H1 (cell line): ENCODE results near the gene ALAS1. TPM values are rescaled to one million over a fixed set of nuclear protein-coding genes. Genes with fewer than 3 reads are reported as not detected.

Experiments used
- CTCF ChIA-PET: fragments of 300-600 bp; sonication (Branson Sonifier 250); formaldehyde crosslinking; loops from one replicate; lab custom pipeline; 2021; ENCODE audit not compliant: partially characterized antibody; lab: Charles Lee
- POLR2A ChIA-PET: fragments of 300-600 bp; sonication (Branson Sonifier 250); formaldehyde crosslinking; loops from one replicate; lab custom pipeline; 2021; ENCODE audit warnings: inconsistent platforms; ENCODE audit not compliant: partially characterized antibody; lab: Charles Lee
- DNase-seq, 2 experiments: peaks; one replicate each; pipeline versions ENCODE4 v3.0.0 to v3.0.0-alpha.2; 2010 to 2022; ENCODE audit warnings: low spot score in 2 of 2, low read depth in 1 of 2, mixed read lengths in 1 of 2
- FAIRE-seq: peaks from 2 replicates; lab custom pipeline; 2011; peaks lifted over from hg19 to GRCh38; lab: Jason Lieb, UNC
- H2AFZ ChIP-seq: 2 replicates; pipeline ENCODE4 v1.8.1; 2012; ENCODE audit warnings: low read length, inconsistent platforms
- H2AK5ac ChIP-seq: 2 replicates; pipeline ENCODE4 v1.6.1; 2013; ENCODE audit warnings: low read depth, low read length
- H2BK120ac ChIP-seq: replicated peaks from 2 replicates; pipeline ENCODE3; 2013; ENCODE audit warnings: low read depth, low read length, inconsistent platforms
- H2BK12ac ChIP-seq: 2 replicates; pipeline ENCODE4 v1.6.1; 2013; ENCODE audit warnings: low read depth, low read length
- H2BK15ac ChIP-seq: 2 replicates; pipeline ENCODE4 v1.6.1; 2013; ENCODE audit warnings: low read length
- H2BK20ac ChIP-seq: 2 replicates; pipeline ENCODE4 v1.6.1; 2013; ENCODE audit warnings: low read length
- H2BK5ac ChIP-seq: 2 replicates; pipeline ENCODE4 v1.6.1; 2013; ENCODE audit warnings: low read depth, low read length
- H3K14ac ChIP-seq: 2 replicates; pipeline ENCODE4 v1.6.1; 2013; ENCODE audit warnings: inconsistent platforms; ENCODE audit not compliant: insufficient read length
- H3K18ac ChIP-seq: 2 replicates; pipeline ENCODE4 v1.6.1; 2013; ENCODE audit warnings: low read length; ENCODE audit errors: extremely low read depth
- H3K23ac ChIP-seq: 2 replicates; pipeline ENCODE4 v1.6.1; 2013; ENCODE audit warnings: inconsistent platforms; ENCODE audit not compliant: insufficient read length
- H3K23me2 ChIP-seq: 2 replicates; pipeline ENCODE4 v1.6.1; 2013; ENCODE audit warnings: low read depth, low read length
- H3K27ac ChIP-seq: 2 replicates; pipeline ENCODE4 v1.6.1; 2011; ENCODE audit warnings: low read depth, low read length, inconsistent platforms
- H3K27me3 ChIP-seq, 4 experiments: replicated peaks in 1 of 4; 1 replicate in 1 of 4; 2 replicates in 3 of 4; pipeline versions ENCODE4 v1.6.1 to v1.8.1; 2011 to 2013; ENCODE audit warnings: low read length in 3 of 4, mild to moderate bottlenecking in 3 of 4, inconsistent platforms in 2 of 4, mixed read lengths in 2 of 4, moderate library complexity in 1 of 4; ENCODE audit not compliant: control insufficient read depth in 3 of 4, insufficient read depth in 3 of 4; ENCODE audit errors: extremely low read depth in 1 of 4
- H3K36me3 ChIP-seq, 4 experiments: 2 replicates each; pipeline versions ENCODE4 v1.6.1 to v1.8.1; 2011 to 2013; ENCODE audit warnings: mild to moderate bottlenecking in 4 of 4, low read length in 3 of 4, moderate library complexity in 2 of 4, control low read depth in 1 of 4, inconsistent platforms in 1 of 4; ENCODE audit not compliant: insufficient read depth in 4 of 4, control insufficient read depth in 2 of 4
- H3K4ac ChIP-seq: replicated peaks from 2 replicates; pipeline ENCODE3; 2013; ENCODE audit warnings: low read length, low read depth, mixed read lengths, inconsistent platforms; ENCODE audit not compliant: insufficient read length
- H3K4me1 ChIP-seq, 4 experiments: replicated peaks in 1 of 4; 1 replicate in 1 of 4; 2 replicates in 3 of 4; pipeline versions ENCODE4 v1.6.1 to v1.8.1; 2011 to 2013; ENCODE audit warnings: low read length in 3 of 4, inconsistent platforms in 2 of 4, mixed read lengths in 1 of 4; ENCODE audit not compliant: insufficient read depth in 4 of 4, control insufficient read depth in 3 of 4
- H3K4me2 ChIP-seq, 2 experiments: 2 replicates each; pipeline versions ENCODE4 v1.6.1 to v1.8.1; 2011 to 2013; ENCODE audit warnings: low read depth in 2 of 2, low read length in 2 of 2, control low read depth in 1 of 2, inconsistent platforms in 1 of 2, mild to moderate bottlenecking in 1 of 2; ENCODE audit not compliant: insufficient read depth in 1 of 2
- H3K4me3 ChIP-seq, 4 experiments: fragments of 200-600, 300-600 bp in 1 of 4; sonication (generic), shearing (Covaris generic), sonication (Bioruptor Twin) in 1 of 4; 2 replicates each; pipeline versions ENCODE4 v1.5.1 to v1.8.1; 2011 to 2016; ENCODE audit warnings: low read length in 4 of 4, low read depth in 3 of 4, control low read depth in 2 of 4, inconsistent platforms in 2 of 4, mild to moderate bottlenecking in 2 of 4, mixed read lengths in 1 of 4, moderate library complexity in 1 of 4; ENCODE audit not compliant: insufficient read depth in 2 of 4; ENCODE audit errors: extremely low read depth in 1 of 4
- H3K56ac ChIP-seq: replicated peaks from 2 replicates; pipeline ENCODE3; 2013; ENCODE audit warnings: low read depth, mild to moderate bottlenecking, mixed read lengths, low read length, inconsistent platforms; ENCODE audit not compliant: insufficient read length
- H3K79me1 ChIP-seq: 2 replicates; pipeline ENCODE4 v1.6.1; 2013; ENCODE audit warnings: low read depth, low read length, control low read depth
- H3K79me2 ChIP-seq, 2 experiments: 2 replicates each; pipeline versions ENCODE4 v1.6.1 to v1.8.1; 2012 to 2013; ENCODE audit warnings: low read length in 2 of 2, mild to moderate bottlenecking in 2 of 2, inconsistent platforms in 1 of 2; ENCODE audit not compliant: insufficient read depth in 2 of 2, control insufficient read depth in 1 of 2
- H3K9ac ChIP-seq, 4 experiments: replicated peaks in 1 of 4; 1 replicate in 1 of 4; 2 replicates in 3 of 4; pipeline versions ENCODE4 v1.6.1 to v1.8.1; 2011 to 2013; ENCODE audit warnings: low read depth in 3 of 4, low read length in 3 of 4, control low read depth in 2 of 4, mild to moderate bottlenecking in 2 of 4, moderate library complexity in 2 of 4, inconsistent platforms in 1 of 4; ENCODE audit errors: extremely low read depth in 1 of 4
- H3K9me3 ChIP-seq, 2 experiments: 2 replicates each; pipeline versions ENCODE4 v1.6.1 to v1.8.1; 2012 to 2013; ENCODE audit warnings: mild to moderate bottlenecking in 2 of 2, moderate library complexity in 2 of 2, control low read depth in 1 of 2, inconsistent platforms in 1 of 2, low read depth in 1 of 2, low read length in 1 of 2, mixed read lengths in 1 of 2; ENCODE audit not compliant: insufficient read depth in 2 of 2
- H4K20me1 ChIP-seq, 2 experiments: replicated peaks in 1 of 2; 2 replicates each; pipeline versions ENCODE3 to v1.8.1; 2011 to 2013; ENCODE audit warnings: inconsistent platforms in 2 of 2, low read length in 2 of 2, mild to moderate bottlenecking in 1 of 2; ENCODE audit not compliant: insufficient read depth in 2 of 2, control insufficient read depth in 1 of 2
- H4K5ac ChIP-seq: 2 replicates; pipeline ENCODE4 v1.6.1; 2013; ENCODE audit warnings: low read length, low read depth, mixed read lengths, inconsistent platforms; ENCODE audit not compliant: insufficient read length
- H4K8ac ChIP-seq: 2 replicates; pipeline ENCODE4 v1.8.0; 2013; ENCODE audit warnings: mild to moderate bottlenecking, moderate library complexity, low read length, inconsistent platforms; ENCODE audit not compliant: insufficient read depth; ENCODE audit errors: extremely low read depth
- H4K91ac ChIP-seq: replicated peaks from 2 replicates; pipeline ENCODE3; 2013; ENCODE audit warnings: low read length, mixed read lengths, inconsistent platforms; ENCODE audit not compliant: insufficient read length
- BRCA1 ChIP-seq: IDR thresholded peaks from 2 replicates; pipeline ENCODE4 v1.6.1; 2012; ENCODE audit warnings: low read depth, low read length, improper control_type of control experiment
- WGBS, 2 experiments: shearing (Covaris generic) in 1 of 2; methylation state at CpG; one replicate each; pipeline versions ENCODE4 v1.1.6 to v1.1.7; 2013 to 2015; ENCODE audit warnings: low lambda C conversion rate in 2 of 2, mixed read lengths in 2 of 2, inconsistent platforms in 1 of 2, low coverage in 1 of 2, missing lambda C conversion rate in 1 of 2; ENCODE audit not compliant: insufficient replicate concordance in 2 of 2, insufficient coverage in 1 of 2, insufficient read length in 1 of 2; ENCODE audit errors: extremely low coverage in 1 of 2, missing lambda C conversion rate in 1 of 2; 5-methylcytosine and 5-hydroxymethylcytosine counted together
- polyA plus RNA-seq, 7 experiments: library from polyadenylated mRNA; depleted of rRNA in 3 of 7; stranded (reverse) in 5 of 7; unstranded in 2 of 7; fragments of >200 nt in 5 of 7; fragments of 200-250 nt in 2 of 7; gene quantifications; 1 replicate in 5 of 7; 2 replicates in 1 of 7; 4 replicates in 1 of 7; pipeline versions ENCODE4 v1.2.1 to v1.2.3, GENCODE V29; 2011 to 2013; ENCODE audit warnings: missing spikeins in 2 of 7, mixed read lengths in 2 of 7
- total RNA-seq: library from RNA; stranded (reverse); fragmentation: NEBNext Ultra II Directional; extraction: Animal tissue kit (Norgen Biotek cat#: 25700); gene quantifications from 2 replicates; pipeline ENCODE4 v1.2.1, GENCODE V29; 2021

The ALAS1 gene
- total and polyA plus RNA-seq, 2 of the 8 experiments (the other 6 are each of a cell fraction or from before 2014, with no cell fraction given): 45.9 to 84.4 TPM

- H4K5ac ChIP-seq: no peak overlapping the region
- peak overlapping the region; percentile 14; the same call in 1 of the 2 replicates for H4K8ac ChIP-seq
- H2BK12ac ChIP-seq: 0 out of 2 replicates have a peak overlapping the region, but pooled peaks have one; percentile 9
- H4K91ac ChIP-seq: no peak overlapping the region
- no peak overlapping the region for H3K9ac ChIP-seq
- H3K9me3 ChIP-seq: no peaks in the 10 kb centered on the region
- POLR2A ChIA-PET: interaction anchor here (1.0 to 2.4 kb wide), 8 partner anchors 12 to 229 kb away, joined by 3 to 7 read pairs (median 4); partner anchors contain the start of genes TWF2 and WDR82
- TF ChIP-seq BRCA1: no peak
- TF ChIP-seq, all 59 proteins: peak for 0
- Histone ChIP-seq H3K79me2 (no peaks in the 10 kb centered on the region), H4K20me1 (no peaks in the 10 kb centered on the region), H2AFZ (no peak overlapping the region), H3K36me3 (no peaks in the 10 kb centered on the region), H3K14ac (no peak overlapping the region), H2BK20ac (no peak overlapping the region), H3K27me3 (no peaks in the 10 kb centered on the region), H2BK120ac (no peak overlapping the region), H3K23ac (no peak overlapping the region), H3K4me1 (peaks cover 0 to 4% (median 3%) of the 10 kb centered on the region in 4 experiments; a peak in 5 of 7 replicates), H2BK15ac (no peak overlapping the region), H3K79me1 (no peaks in the 10 kb centered on the region), H3K56ac (no peak overlapping the region), H2BK5ac (no peak overlapping the region), H3K4ac (no peak overlapping the region), H3K4me3 (no peak overlapping the region), H3K23me2 (no peaks in the 10 kb centered on the region), H3K27ac (no peak overlapping the region), H2AK5ac (no peak overlapping the region), H3K4me2 (no peak overlapping the region), H3K18ac (no peak overlapping the region)
- CTCF ChIA-PET: interaction anchor here (0.8 to 20.4 kb wide), 38 partner anchors 11 to 225 kb away, joined by 3 to 336 read pairs (median 6); partner anchors contain the start of genes ALAS1, POC1A, PPM1M and TWF2
- 92% methylated on average over 34 of the region's 34 CpGs; no CpG with 5 or more reads in 1 of the 2 experiments for WGBS, 2 experiments
- peak in 1 of 2 experiments; percentile 44 for DNase-seq
- no peak for FAIRE-seq
Measured at GRCh38 chr3:52221563-52222318, 23.8 kb downstream of the ALAS1 start.
